ENCODE data around the gene CASP6. TPM values are rescaled to one million over a fixed set of nuclear protein-coding genes. Genes with fewer than 3 reads are reported as not detected.

Gene CASP6
- total RNA-seq, 2 experiments from 2014 or later: 8.1 to 9.2 TPM

DNA sequence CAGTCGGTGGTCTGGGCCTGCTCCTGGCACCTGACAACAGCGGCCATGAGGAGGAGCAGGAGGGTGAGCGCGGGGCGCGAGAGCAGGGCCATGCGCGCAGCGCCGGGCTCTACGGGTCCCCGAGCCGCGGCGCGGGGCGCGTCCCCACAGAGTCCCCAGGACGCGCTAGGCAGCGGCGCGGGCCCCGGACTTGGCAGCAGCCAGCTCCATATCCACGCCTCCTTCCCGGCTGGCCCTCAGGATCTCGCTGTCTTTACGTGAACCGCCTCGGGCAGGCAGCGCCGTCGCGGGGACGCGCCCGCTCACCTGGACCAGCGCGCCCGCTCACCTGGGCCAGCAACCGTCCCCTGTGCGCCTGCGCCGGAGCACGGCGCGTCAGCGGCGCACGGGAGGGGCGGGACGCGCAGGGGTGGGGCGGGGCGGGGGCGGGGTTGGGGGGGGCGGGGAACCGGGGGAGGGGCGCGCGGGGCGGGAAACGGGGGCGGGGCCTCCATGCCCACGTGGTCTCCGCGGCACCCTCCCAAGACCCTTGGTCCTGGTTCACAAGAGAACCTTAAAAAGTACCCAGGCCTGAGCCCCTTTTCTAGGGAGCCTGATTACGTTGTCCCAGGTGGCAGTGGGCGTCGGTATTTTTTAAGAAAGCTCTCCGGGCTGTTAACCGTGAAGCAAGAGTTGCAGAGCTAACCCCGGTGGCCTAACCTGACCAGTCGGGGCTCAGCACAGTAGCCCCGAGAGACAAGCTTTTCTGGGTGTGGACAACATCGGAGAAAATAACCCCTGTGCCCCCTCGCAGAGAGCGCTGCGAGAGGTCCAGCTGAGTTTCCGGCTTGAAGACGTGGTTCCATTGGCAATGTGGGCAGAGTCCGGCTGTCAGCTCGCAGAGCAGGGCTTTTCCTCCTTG is 26.7 kb upstream of the CASP6 start, which contains the start of gene PLA2G12A:
Gene PLA2G12A (minus strand): TSS at position 353 of the 901 bp plus-strand sequence. CDS start 261 bp downstream, at position 92.
- no TSS peak for BruUV-seq (replicated peaks)
- Histone ChIP-seq H3K79me2 (ENCODE audit: insufficient read depth, low read depth, low read length) (peaks cover 20% of the 10 kb centered on the region; the same call in 1 of the 2 replicates), H3K4me1 (ENCODE audit: insufficient read depth, low read length, poor library complexity, severe bottlenecking) (peaks cover 21% of the 10 kb centered on the region), H3K9me2 (ENCODE audit: insufficient read depth, low read length) (no peaks in the 10 kb centered on the region), H3K36me3 (ENCODE audit: insufficient read depth, low read length) (peaks cover 14% of the 10 kb centered on the region), H2AFZ (ENCODE audit: low read length) (peak within 1 kb of the TSS; percentile 94), H3K4me2 (ENCODE audit: low read length) (peak within 1 kb of the TSS; percentile 88), H3K9me3 (ENCODE audit: low read length) (no peaks in the 10 kb centered on the region), H4K20me1 (ENCODE audit: insufficient read depth, low read length) (no peaks in the 10 kb centered on the region), H3K27ac (ENCODE audit: low read depth, low read length, poor library complexity, severe bottlenecking) (no peak within 1 kb of the TSS), H3K4me3 (ENCODE audit: low read depth, low read length, poor library complexity, severe bottlenecking) (peak within 1 kb of the TSS; percentile 79)
- TF ChIP-seq, protein P1, sequence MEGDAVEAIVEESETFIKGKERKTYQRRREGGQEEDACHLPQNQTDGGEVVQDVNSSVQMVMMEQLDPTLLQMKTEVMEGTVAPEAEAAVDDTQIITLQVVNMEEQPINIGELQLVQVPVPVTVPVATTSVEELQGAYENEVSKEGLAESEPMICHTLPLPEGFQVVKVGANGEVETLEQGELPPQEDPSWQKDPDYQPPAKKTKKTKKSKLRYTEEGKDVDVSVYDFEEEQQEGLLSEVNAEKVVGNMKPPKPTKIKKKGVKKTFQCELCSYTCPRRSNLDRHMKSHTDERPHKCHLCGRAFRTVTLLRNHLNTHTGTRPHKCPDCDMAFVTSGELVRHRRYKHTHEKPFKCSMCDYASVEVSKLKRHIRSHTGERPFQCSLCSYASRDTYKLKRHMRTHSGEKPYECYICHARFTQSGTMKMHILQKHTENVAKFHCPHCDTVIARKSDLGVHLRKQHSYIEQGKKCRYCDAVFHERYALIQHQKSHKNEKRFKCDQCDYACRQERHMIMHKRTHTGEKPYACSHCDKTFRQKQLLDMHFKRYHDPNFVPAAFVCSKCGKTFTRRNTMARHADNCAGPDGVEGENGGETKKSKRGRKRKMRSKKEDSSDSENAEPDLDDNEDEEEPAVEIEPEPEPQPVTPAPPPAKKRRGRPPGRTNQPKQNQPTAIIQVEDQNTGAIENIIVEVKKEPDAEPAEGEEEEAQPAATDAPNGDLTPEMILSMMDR (conservative IDR thresholded peaks at IDR 0.05; ENCODE audit: low read length): no peak
- TF ChIP-seq EZH2phosphoT487 (IDR thresholded peaks at IDR 0.05; ENCODE audit: borderline replicate concordance, low read depth, low read length): no peak
- CTCF ChIA-PET (ENCODE audit: unreplicated experiment): no interaction called here
- POLR2A ChIA-PET: interaction anchor here (0.6 to 1.4 kb wide), 6 partner anchors 26 to 1164 kb away, joined by 3 to 4 read pairs (median 3); partner anchors contain the start of genes CASP6 and ELOVL6
- intact Hi-C loops (cut with micrococcal nuclease; ENCODE audit: unreplicated experiment): loop anchor here (2.0 to 5.0 kb wide), 3 partner anchors 27 to 298 kb away; partner anchors contain the start of genes CASP6, GAR1 and SEC24B
- peak; percentile 85 for DNase-seq (ENCODE audit: low spot score)

DNA sequence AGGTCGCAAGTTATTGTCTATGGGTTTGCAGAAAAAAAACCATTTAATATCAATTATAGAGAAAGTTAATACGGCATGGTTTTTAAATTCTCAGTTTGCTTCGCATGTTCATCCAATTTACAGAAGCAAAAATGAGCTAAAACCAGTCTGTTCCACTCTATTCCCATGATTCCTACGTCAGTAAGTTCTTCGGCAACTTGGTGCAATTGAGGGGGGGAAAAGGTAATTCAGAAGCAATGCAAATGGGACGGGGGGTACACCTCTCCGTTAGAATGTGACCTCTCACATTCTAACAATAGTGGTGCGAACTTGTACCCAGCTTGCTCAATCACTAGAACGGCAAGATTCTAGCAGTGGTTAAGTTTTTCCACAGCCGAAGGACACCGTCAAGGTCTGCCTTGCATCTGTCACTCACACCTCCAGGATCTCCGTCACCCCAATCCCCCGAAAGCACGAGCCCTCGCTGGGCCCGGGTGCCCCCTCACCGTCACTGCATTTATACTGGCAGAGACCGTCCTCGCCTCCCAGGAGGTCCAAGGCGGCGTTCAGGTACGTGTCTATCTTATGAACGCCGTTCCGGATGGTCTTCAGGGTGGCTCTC is 26.0 kb upstream of the CASP6 start:
- intact Hi-C loops (cut with micrococcal nuclease; ENCODE audit: unreplicated experiment): loop anchor here (2.0 to 5.0 kb wide), 3 partner anchors 26 to 297 kb away; partner anchors contain the start of genes CASP6, GAR1 and SEC24B
- no peak overlapping the region for H3K27ac ChIP-seq (ENCODE audit: low read depth, low read length, poor library complexity, severe bottlenecking)

More for the DNA sequence above, 26.0 kb upstream of the CASP6 start:
- Histone ChIP-seq H3K4me2 (ENCODE audit: low read length) (peak overlapping the region; percentile 88), H3K4me1 (ENCODE audit: insufficient read depth, low read length, poor library complexity, severe bottlenecking) (peaks cover 21% of the 10 kb centered on the region), H3K9me2 (ENCODE audit: insufficient read depth, low read length) (no peaks in the 10 kb centered on the region), H3K4me3 (ENCODE audit: low read depth, low read length, poor library complexity, severe bottlenecking) (peak overlapping the region; percentile 79), H3K36me3 (ENCODE audit: insufficient read depth, low read length) (peaks cover 14% of the 10 kb centered on the region), H3K9me3 (ENCODE audit: low read length) (no peaks in the 10 kb centered on the region), H4K20me1 (ENCODE audit: insufficient read depth, low read length) (no peaks in the 10 kb centered on the region), H3K79me2 (ENCODE audit: insufficient read depth, low read depth, low read length) (peaks cover 20% of the 10 kb centered on the region; the same call in 1 of the 2 replicates), H2AFZ (ENCODE audit: low read length) (peak overlapping the region; percentile 82)
- CTCF ChIA-PET (ENCODE audit: unreplicated experiment): no interaction called here
- DNase-seq (ENCODE audit: low spot score): peak; percentile 14
- no peak for TF ChIP-seq EZH2phosphoT487 (IDR thresholded peaks at IDR 0.05; ENCODE audit: borderline replicate concordance, low read depth, low read length)
- TF ChIP-seq, protein P1 (conservative IDR thresholded peaks at IDR 0.05; ENCODE audit: low read length): no peak
- BruUV-seq (replicated peaks): no TSS peak
- POLR2A ChIA-PET: interaction anchor here (0.7 to 1.2 kb wide), 3 partner anchors 25 to 1165 kb away, joined by 3 to 4 read pairs (median 3); partner anchors contain the start of gene CASP6
